HK-2 (cell line): Measurements from ENCODE around the gene CROCC.

Experiments used
- DNase-seq: peaks from one replicate; pipeline ENCODE4 v3.0.0-alpha.2; 2018; ENCODE audit not compliant: unreplicated experiment

The CROCC gene

GRCh38 chr1:16986560-16986959 is 64.8 kb downstream of the CROCC start:
- no peak for DNase-seq

GRCh38 chr1:16986962-16987361 is 65.2 kb downstream of the CROCC start:
- no peak for DNase-seq

GRCh38 chr1:16988210-16988609 is 66.5 kb downstream of the CROCC start:
- DNase-seq, result no peak

- no peak for DNase-seq
These were observed 68.1 kb downstream of the CROCC start for GRCh38 chr1:16989676-16990391.

GRCh38 chr1:16991571-16991970 is 69.8 kb downstream of the CROCC start:
- DNase-seq, result no peak

GRCh38 chr1:16992102-16992501 is 70.4 kb downstream of the CROCC start:
- no peak for DNase-seq

- no peak for DNase-seq
These were observed 70.9 kb downstream of the CROCC start for GRCh38 chr1:16992675-16993074.

- no peak for DNase-seq
These were observed 71.8 kb downstream of the CROCC start for GRCh38 chr1:16993521-16994038.

- no peak for DNase-seq
These were observed 75.1 kb downstream of the CROCC start for GRCh38 chr1:16996845-16997244.

GRCh38 chr1:16998589-16998988 is 76.9 kb downstream of the CROCC start:
- DNase-seq, result no peak

GRCh38 chr1:16999863-17000262 is 78.1 kb downstream of the CROCC start:
- DNase-seq, result no peak

- DNase-seq, result no peak
These were observed 80.2 kb downstream of the CROCC start for GRCh38 chr1:17001760-17002523.

- no peak for DNase-seq
These were observed 80.8 kb downstream of the CROCC start for GRCh38 chr1:17002524-17002902.

- DNase-seq, result no peak
These were observed 83.0 kb downstream of the CROCC start for GRCh38 chr1:17004466-17005364.

GRCh38 chr1:17005365-17005740 is 83.6 kb downstream of the CROCC start:
- no peak for DNase-seq

GRCh38 chr1:17007121-17007520 is 85.4 kb downstream of the CROCC start:
- no peak for DNase-seq

GRCh38 chr1:17008208-17008855 is 86.6 kb downstream of the CROCC start:
- DNase-seq, result no peak

GRCh38 chr1:17009706-17010105 is 88.0 kb downstream of the CROCC start:
- no peak for DNase-seq

- no peak for DNase-seq
These were observed 89.3 kb downstream of the CROCC start for GRCh38 chr1:17011092-17011438.

- DNase-seq, result peak; percentile 73
These were observed 89.9 kb downstream of the CROCC start, which contains the start of gene ATP13A2 for GRCh38 chr1:17011439-17012307. ATP13A2 (minus strand) TSS chr1:17011928; CDS start chr1:17011738, 190 bp downstream.
